Progenitor cell of endocrine pancreas (in vitro differentiated cells): ENCODE results near the gene DENND6B. TPM values are rescaled to one million over a fixed set of nuclear protein-coding genes. Genes with fewer than 3 reads are reported as not detected.

Source experiments
- DNase-seq: peaks from one replicate; pipeline ENCODE4 v3.0.0; 2021; ENCODE audit warnings: low spot score; ENCODE audit not compliant: unreplicated experiment
- H3K27ac Mint-ChIP-seq: 2 replicates; pipeline ENCODE4 v1.8.0; 2021; ENCODE audit warnings: mild to moderate bottlenecking, moderate library complexity, mixed read lengths
- H3K27me3 Mint-ChIP-seq: 2 replicates; pipeline ENCODE4 v1.8.0; 2021; ENCODE audit warnings: mixed read lengths
- H3K36me3 Mint-ChIP-seq: 2 replicates; pipeline ENCODE4 v1.8.0; 2022; ENCODE audit warnings: mixed read lengths; ENCODE audit not compliant: insufficient read depth
- H3K4me1 Mint-ChIP-seq: 2 replicates; pipeline ENCODE4 v1.8.0; 2021; ENCODE audit warnings: low read depth, mixed read lengths
- H3K4me3 Mint-ChIP-seq: 2 replicates; pipeline ENCODE4 v1.8.0; 2021; ENCODE audit warnings: low read depth, mild to moderate bottlenecking, moderate library complexity, mixed read lengths
- H3K9me3 Mint-ChIP-seq: 2 replicates; pipeline ENCODE4 v1.8.0; 2021; ENCODE audit warnings: low read depth, mixed read lengths
- CTCF ChIP-seq: fragments of 200-600 bp; sonication (generic); IDR thresholded peaks from one replicate; pipeline ENCODE4 v1.5.0; 2021; ENCODE audit warnings: antibody characterized with exemption, mild to moderate bottlenecking; ENCODE audit not compliant: unreplicated experiment
- total RNA-seq: library from RNA; stranded (reverse); gene quantifications from 2 replicates; pipeline ENCODE4 v1.2.1, GENCODE V29; 2021

The DENND6B gene
- total RNA-seq, 1 donor from 2014 or later: 36.4 TPM

GRCh38 chr22:50305393-50305922, 21.4 kb downstream of the DENND6B start:
- no peaks in the 10 kb centered on the region for H3K9me3 Mint-ChIP-seq
- no peaks in the 10 kb centered on the region for H3K36me3 Mint-ChIP-seq
- peaks cover 17% of the 10 kb centered on the region for H3K4me1 Mint-ChIP-seq
- peak overlapping the region; percentile 88 for H3K4me3 Mint-ChIP-seq
- no peak for TF ChIP-seq CTCF
- DNase-seq: no peak
- peak overlapping the region; percentile 93 for H3K27ac Mint-ChIP-seq
- no peaks in the 10 kb centered on the region for H3K27me3 Mint-ChIP-seq

GRCh38 chr22:50304528-50305392, 22.1 kb downstream of the DENND6B start:
- H3K36me3 Mint-ChIP-seq: no peaks in the 10 kb centered on the region
- H3K27ac Mint-ChIP-seq: peak overlapping the region; percentile 52
- H3K9me3 Mint-ChIP-seq: no peaks in the 10 kb centered on the region
- peaks cover 17% of the 10 kb centered on the region for H3K4me1 Mint-ChIP-seq
- H3K27me3 Mint-ChIP-seq: no peaks in the 10 kb centered on the region
- H3K4me3 Mint-ChIP-seq: peak overlapping the region; percentile 65
- TF ChIP-seq CTCF: no peak
- DNase-seq: no peak

GRCh38 chr22:50303848-50304527, 22.8 kb downstream of the DENND6B start:
- H3K27ac Mint-ChIP-seq: peak overlapping the region; percentile 52
- H3K27me3 Mint-ChIP-seq: no peaks in the 10 kb centered on the region
- TF ChIP-seq CTCF: no peak
- peaks cover 17% of the 10 kb centered on the region for H3K4me1 Mint-ChIP-seq
- no peaks in the 10 kb centered on the region for H3K9me3 Mint-ChIP-seq
- H3K4me3 Mint-ChIP-seq: peak overlapping the region; percentile 65
- DNase-seq: no peak
- H3K36me3 Mint-ChIP-seq: no peaks in the 10 kb centered on the region

GRCh38 chr22:50303515-50303847, 23.3 kb downstream of the DENND6B start:
- Mint-ChIP-seq H3K4me3 (no peak overlapping the region), H3K27me3 (no peaks in the 10 kb centered on the region), H3K4me1 (peaks cover 18% of the 10 kb centered on the region), H3K27ac (no peak overlapping the region), H3K9me3 (no peaks in the 10 kb centered on the region), H3K36me3 (no peaks in the 10 kb centered on the region)
- DNase-seq: no peak
- TF ChIP-seq CTCF: no peak

- Mint-ChIP-seq H3K36me3 (no peaks in the 10 kb centered on the region), H3K9me3 (no peaks in the 10 kb centered on the region), H3K4me1 (peaks cover 19% of the 10 kb centered on the region), H3K4me3 (no peak overlapping the region), H3K27me3 (no peaks in the 10 kb centered on the region), H3K27ac (no peak overlapping the region)
- TF ChIP-seq CTCF: no peak
- DNase-seq: no peak
Observed at GRCh38 chr22:50302564-50302963, 24.2 kb downstream of the DENND6B start.
